ENCODE measurements around the gene ZBTB38.

GRCh38 chr3:141371882-141372281, 3.6 kb downstream of the ZBTB38 start:
- no peak for TF ChIP-seq POLR2A (IDR thresholded peaks at IDR 0.05; ENCODE audit: insufficient read depth in 1 of 2, low read depth in 2 of 2, low read length in 2 of 2)
- no peak for TF ChIP-seq MXD4 (CRISPR knock-in tag; IDR thresholded peaks at IDR 0.05)
- no peak for TF ChIP-seq CTCF (CRISPR knock-in tag; IDR thresholded peaks at IDR 0.05)
- no peak for TF ChIP-seq ATF4 (CRISPR knock-in tag; IDR thresholded peaks at IDR 0.05)
- TF ChIP-seq ZNF121 (CRISPR knock-in tag; IDR thresholded peaks at IDR 0.05) = no peak
- no peak for TF ChIP-seq TEAD3 (CRISPR knock-in tag; optimal IDR thresholded peaks at IDR 0.05; ENCODE audit: borderline replicate concordance)
- no peak for TF ChIP-seq GFI1 (CRISPR knock-in tag; IDR thresholded peaks at IDR 0.05; ENCODE audit: borderline replicate concordance)
- no peak for TF ChIP-seq STAG1 (CRISPR knock-in tag; IDR thresholded peaks at IDR 0.05)

Measured in HepG2 (cell line).